ENCODE results near the gene RBMS2.

Gene RBMS2

DNA sequence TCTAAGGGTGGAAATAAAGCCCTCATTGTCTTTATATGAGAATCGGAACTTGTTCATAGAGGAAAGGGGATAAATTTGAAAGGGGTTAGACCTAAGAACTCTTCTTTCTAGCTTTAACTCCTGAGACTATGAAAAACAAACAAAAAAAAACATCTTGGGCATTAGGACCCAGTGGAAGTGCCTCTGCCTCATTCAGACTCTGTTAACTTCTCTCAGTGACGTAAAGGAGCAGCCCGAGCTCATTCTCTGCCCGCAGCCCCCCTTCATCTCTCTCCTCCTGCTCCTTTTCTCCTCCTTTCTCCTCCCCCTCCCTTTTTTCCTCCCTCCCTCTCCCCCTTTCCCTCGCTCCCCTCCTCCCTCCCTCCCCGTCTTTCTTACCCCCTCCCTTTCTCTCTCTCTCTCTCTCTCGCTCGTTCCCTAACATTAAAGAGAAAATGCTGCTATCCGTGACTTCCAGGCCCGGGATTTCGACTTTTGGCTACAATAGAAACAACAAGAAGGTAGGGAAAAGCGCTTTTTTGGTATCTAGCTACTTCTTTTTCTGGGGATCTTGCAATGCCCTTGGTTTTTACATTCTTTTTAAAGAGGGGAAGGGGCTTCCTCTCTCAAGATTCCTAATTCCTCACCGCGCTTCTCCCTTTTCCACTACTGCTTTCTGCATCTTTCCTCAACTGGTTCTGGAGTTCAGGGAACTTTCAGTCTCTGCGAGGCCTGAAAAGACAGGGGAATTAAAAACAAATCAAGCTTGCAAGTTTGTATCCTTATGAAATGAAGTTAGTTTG, at the start of gene RBMS2:
Gene RBMS2, plus strand, starts transcription at position 231 of the 782 bp plus-strand sequence. Its CDS starts 204 bp downstream, at position 435.
- Histone ChIP-seq H3K27ac (ENCODE audit: low read depth, low read length) (peak within 1 kb of the TSS; percentile 89), H3K4me3 (ENCODE audit: low read length) (peak within 1 kb of the TSS; percentile 81), H3K36me3 (ENCODE audit: control insufficient read depth, insufficient read depth, low read length) (no peaks in the 10 kb centered on the region), H3K27me3 (ENCODE audit: control insufficient read depth, insufficient read depth, low read length) (no peaks in the 10 kb centered on the region), H3K9ac (ENCODE audit: low read length) (peak within 1 kb of the TSS; percentile 86), H3K4me1 (ENCODE audit: control insufficient read depth, insufficient read depth, low read length) (peaks cover 12% of the 10 kb centered on the region)

- Histone ChIP-seq H3K4me1 (ENCODE audit: control insufficient read depth, insufficient read depth, low read length) (no peaks in the 10 kb centered on the region), H3K4me3 (ENCODE audit: low read length) (no peak overlapping the region), H3K36me3 (ENCODE audit: control insufficient read depth, insufficient read depth, low read length) (peaks cover 4% of the 10 kb centered on the region), H3K27ac (ENCODE audit: low read depth, low read length) (no peak overlapping the region), H3K27me3 (ENCODE audit: control insufficient read depth, insufficient read depth, low read length) (no peaks in the 10 kb centered on the region), H3K9ac (ENCODE audit: low read length) (no peak overlapping the region)
These were observed 47.2 kb upstream of the RBMS2 start for GRCh38 chr12:56474389-56474788.

DNA sequence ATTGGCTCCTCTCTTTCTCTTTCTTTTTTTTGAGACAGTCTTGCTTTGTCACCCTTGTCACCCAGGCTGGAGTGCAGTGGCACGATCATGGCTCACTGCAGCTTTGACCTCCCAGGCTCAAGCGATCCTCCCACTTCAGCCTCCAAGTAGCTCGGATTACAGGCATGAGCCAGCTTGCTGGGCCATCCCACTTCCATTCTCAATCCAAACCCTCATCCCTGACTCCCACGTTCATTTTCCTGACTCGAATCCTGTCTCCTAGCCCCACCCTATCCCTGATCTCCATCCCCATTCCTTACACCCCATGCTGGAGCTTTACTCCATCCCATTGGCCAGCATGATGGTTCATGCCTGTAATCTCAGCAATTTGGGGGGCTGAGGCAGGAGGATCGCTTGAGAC, 45.5 kb upstream of the RBMS2 start:
- H3K27me3 ChIP-seq (ENCODE audit: control insufficient read depth, insufficient read depth, low read length), result no peaks in the 10 kb centered on the region
- no peak overlapping the region for H3K9ac ChIP-seq (ENCODE audit: low read length)
- H3K4me3 ChIP-seq (ENCODE audit: low read length), result no peak overlapping the region
- no peaks in the 10 kb centered on the region for H3K4me1 ChIP-seq (ENCODE audit: control insufficient read depth, insufficient read depth, low read length)
- no peak overlapping the region for H3K27ac ChIP-seq (ENCODE audit: low read depth, low read length)
- H3K36me3 ChIP-seq (ENCODE audit: control insufficient read depth, insufficient read depth, low read length), result peaks cover 4% of the 10 kb centered on the region

DNA sequence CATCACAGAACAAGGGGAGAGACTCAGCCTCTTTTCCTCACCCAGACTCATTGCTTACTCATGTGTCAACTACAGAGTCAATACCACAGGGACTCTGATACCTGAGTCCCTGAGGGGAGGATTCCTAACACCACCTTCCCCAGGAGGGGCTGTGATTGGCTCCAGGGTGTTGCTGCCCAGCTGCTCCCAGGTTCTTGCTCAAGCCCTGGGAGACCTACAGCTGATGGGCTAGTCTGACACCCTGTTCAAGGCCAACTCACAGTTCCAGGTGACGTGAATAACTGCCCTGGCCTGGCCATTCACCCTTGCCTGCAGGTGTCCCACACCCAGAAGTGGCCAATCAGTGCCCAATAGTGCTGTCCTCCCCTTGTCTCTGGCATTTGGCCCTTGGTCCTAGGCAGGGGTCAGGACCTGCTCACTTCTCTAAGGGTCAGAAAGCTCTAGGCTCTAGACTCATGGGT, 44.6 kb upstream of the RBMS2 start:
- Histone ChIP-seq H3K4me1 (ENCODE audit: control insufficient read depth, insufficient read depth, low read length) (no peaks in the 10 kb centered on the region), H3K36me3 (ENCODE audit: control insufficient read depth, insufficient read depth, low read length) (peaks cover 4% of the 10 kb centered on the region), H3K27me3 (ENCODE audit: control insufficient read depth, insufficient read depth, low read length) (no peaks in the 10 kb centered on the region), H3K9ac (ENCODE audit: low read length) (no peak overlapping the region), H3K27ac (ENCODE audit: low read depth, low read length) (no peak overlapping the region), H3K4me3 (ENCODE audit: low read length) (no peak overlapping the region)

- H3K9ac ChIP-seq (ENCODE audit: low read length), result no peak overlapping the region
- H3K27ac ChIP-seq (ENCODE audit: low read depth, low read length), result no peak overlapping the region
- no peaks in the 10 kb centered on the region for H3K4me1 ChIP-seq (ENCODE audit: control insufficient read depth, insufficient read depth, low read length)
- peaks cover 4% of the 10 kb centered on the region for H3K36me3 ChIP-seq (ENCODE audit: control insufficient read depth, insufficient read depth, low read length)
- H3K27me3 ChIP-seq (ENCODE audit: control insufficient read depth, insufficient read depth, low read length), result no peaks in the 10 kb centered on the region
- H3K4me3 ChIP-seq (ENCODE audit: low read length), result no peak overlapping the region
These were observed 43.9 kb upstream of the RBMS2 start for GRCh38 chr12:56477521-56478225.

DNA sequence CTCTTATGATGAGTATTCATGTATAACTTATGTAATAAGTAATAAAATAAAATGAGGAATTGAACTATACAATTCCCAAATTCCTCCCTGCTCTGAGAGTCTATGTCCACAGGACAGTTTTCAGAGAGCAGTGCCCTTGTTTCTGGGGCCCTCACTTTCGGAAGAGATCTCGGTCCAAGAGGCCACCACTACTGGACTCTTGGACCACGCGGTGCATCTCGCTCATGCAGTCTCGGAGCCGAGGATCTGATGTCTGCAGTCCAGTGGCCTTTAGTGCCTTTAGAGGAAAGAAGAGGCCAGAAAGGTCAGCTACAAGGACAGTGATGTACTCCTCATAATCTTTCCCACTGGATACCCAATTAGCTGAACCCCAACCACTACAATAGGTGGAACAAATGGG, 42.0 kb upstream of the RBMS2 start:
- no peak overlapping the region for H3K27ac ChIP-seq (ENCODE audit: low read depth, low read length)
- no peak overlapping the region for H3K9ac ChIP-seq (ENCODE audit: low read length)
- H3K4me3 ChIP-seq (ENCODE audit: low read length), result no peak overlapping the region
- no peaks in the 10 kb centered on the region for H3K4me1 ChIP-seq (ENCODE audit: control insufficient read depth, insufficient read depth, low read length)
- no peaks in the 10 kb centered on the region for H3K27me3 ChIP-seq (ENCODE audit: control insufficient read depth, insufficient read depth, low read length)
- H3K36me3 ChIP-seq (ENCODE audit: control insufficient read depth, insufficient read depth, low read length), result peaks cover 4% of the 10 kb centered on the region

DNA sequence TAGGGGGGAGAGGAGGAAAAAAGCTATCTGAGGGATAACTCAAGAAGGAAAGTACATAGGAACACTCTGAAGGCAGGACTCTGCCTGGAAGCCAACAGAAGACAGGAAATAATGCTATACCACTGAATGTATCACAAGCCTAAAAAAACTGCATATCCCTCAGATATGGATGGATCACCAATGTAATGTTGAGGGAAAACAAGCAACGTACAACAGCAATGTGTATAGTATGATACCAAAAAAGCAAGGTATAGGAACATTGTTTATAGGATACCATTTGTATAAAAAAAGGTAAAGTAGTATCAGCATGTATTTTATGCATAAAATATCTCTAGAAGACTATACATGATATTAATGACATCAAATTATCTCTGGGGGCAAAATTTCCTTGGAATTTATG, 37.1 kb upstream of the RBMS2 start:
- Histone ChIP-seq H3K9ac (ENCODE audit: low read length) (no peak overlapping the region), H3K27me3 (ENCODE audit: control insufficient read depth, insufficient read depth, low read length) (no peaks in the 10 kb centered on the region), H3K27ac (ENCODE audit: low read depth, low read length) (no peak overlapping the region)

DNA sequence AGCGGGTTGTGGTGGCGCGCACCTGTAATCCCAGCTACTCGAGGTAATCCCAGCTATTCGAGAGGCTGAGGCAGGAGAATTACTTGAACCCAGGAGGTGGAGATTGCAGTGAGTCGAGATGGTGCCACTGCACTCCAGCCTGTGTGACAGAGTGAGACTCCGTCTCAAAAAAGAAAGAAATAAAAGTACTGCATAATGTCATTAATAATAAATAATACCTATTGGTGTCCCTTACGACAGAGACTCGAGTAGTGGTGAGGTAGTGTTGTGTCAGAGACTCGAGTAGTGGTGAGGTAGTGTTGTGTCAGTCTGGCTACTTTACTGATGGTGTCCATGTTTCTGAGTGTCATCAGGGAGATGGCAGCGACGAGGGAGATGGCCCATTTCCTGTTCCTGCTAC, 34.9 kb upstream of the RBMS2 start:
- no peaks in the 10 kb centered on the region for H3K36me3 ChIP-seq (ENCODE audit: control insufficient read depth, insufficient read depth, low read length)
- H3K4me1 ChIP-seq (ENCODE audit: control insufficient read depth, insufficient read depth, low read length), result peaks cover 2% of the 10 kb centered on the region
- no peak overlapping the region for H3K9ac ChIP-seq (ENCODE audit: low read length)
- H3K27me3 ChIP-seq (ENCODE audit: control insufficient read depth, insufficient read depth, low read length), result no peaks in the 10 kb centered on the region
- H3K4me3 ChIP-seq (ENCODE audit: low read length), result no peak overlapping the region
- no peak overlapping the region for H3K27ac ChIP-seq (ENCODE audit: low read depth, low read length)

More for the DNA sequence above, 37.1 kb upstream of the RBMS2 start:
- Histone ChIP-seq H3K4me3 (ENCODE audit: low read length) (no peak overlapping the region), H3K36me3 (ENCODE audit: control insufficient read depth, insufficient read depth, low read length) (no peaks in the 10 kb centered on the region), H3K4me1 (ENCODE audit: control insufficient read depth, insufficient read depth, low read length) (peaks cover 2% of the 10 kb centered on the region)

DNA sequence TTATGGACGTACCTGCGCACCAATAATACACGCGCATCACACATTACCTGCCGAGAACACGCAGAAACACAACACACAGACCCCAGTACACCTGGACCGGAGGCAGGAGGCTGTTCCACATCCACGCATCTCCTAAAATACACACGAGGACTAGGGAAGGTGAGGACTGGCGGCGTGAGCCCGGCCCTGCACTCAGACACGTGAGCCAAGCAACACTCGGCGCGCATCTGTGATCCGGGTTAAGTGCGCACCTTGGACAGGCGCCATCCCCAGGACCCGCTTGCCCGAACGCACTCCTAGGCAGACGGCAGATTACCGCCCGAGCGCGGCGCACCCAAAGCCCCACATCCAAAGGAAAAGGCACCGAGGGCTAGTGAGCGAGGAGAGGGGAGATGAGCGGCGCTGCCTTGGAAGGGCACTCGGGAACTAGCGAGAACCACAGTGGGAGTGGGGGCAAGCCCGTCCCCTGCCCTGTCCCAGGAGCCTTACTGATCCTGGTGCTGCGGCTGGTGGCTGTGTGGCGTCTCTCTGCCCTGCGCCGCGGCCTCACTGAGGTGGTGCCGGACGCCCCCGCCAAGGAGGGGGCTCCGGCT, 34.1 kb upstream of the RBMS2 start:
- peak overlapping the region; percentile 64 for H3K4me3 ChIP-seq (ENCODE audit: low read length)
- no peaks in the 10 kb centered on the region for H3K27me3 ChIP-seq (ENCODE audit: control insufficient read depth, insufficient read depth, low read length)
- no peaks in the 10 kb centered on the region for H3K36me3 ChIP-seq (ENCODE audit: control insufficient read depth, insufficient read depth, low read length)
- peaks cover 2% of the 10 kb centered on the region for H3K4me1 ChIP-seq (ENCODE audit: control insufficient read depth, insufficient read depth, low read length)
- peak overlapping the region; percentile 17 for H3K9ac ChIP-seq (ENCODE audit: low read length)
- H3K27ac ChIP-seq (ENCODE audit: low read depth, low read length), result no peak overlapping the region

DNA sequence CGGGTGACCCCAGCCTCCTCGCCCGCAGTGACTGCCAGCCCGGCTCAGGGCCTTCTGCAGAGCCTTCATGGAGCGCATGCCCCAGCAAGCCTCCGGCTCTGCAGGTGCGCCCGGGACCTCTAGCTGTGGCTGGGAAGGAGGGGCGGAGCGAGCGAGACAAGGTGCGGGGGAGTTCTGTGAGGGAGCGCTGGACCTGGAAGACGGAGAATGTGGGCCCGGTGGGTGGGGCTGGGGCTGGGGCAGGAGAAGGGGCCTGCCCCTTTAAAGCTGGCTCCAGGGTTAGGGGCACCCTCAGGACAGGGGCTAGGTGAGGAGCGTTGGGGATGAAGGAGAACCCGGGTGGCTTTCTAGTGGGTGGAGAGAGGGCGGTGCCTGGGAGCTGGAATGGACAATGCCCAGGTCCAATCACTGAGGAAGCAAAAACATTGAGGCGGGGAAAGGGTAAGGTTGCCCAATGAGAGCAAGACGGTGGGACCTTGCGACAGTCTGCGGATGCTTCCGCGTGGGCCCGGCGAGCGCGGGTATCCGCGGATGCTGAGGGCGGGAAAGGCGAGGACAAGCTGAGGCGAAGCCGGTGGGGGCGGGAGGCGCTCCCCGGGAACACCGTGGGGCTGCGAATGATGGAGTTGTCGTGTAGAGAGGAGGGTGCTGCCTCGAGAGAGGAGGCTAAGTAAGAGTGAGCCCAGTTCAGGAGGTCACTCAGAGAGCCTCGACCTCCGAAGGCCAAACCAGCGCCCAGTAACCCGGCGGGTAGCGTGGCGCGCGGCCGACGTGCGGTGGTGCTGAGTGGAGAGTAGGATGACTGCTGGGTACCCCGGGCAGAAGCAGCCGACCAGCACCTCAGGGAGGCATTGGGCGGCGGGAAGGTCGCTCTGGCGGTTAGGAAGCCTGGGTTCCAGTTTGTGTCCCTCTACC, 33.3 kb upstream of the RBMS2 start, which contains the start of gene GLS2:
Gene GLS2, minus strand, starts transcription at position 121 of the 915 bp plus-strand sequence. Its CDS starts 43 bp downstream, at position 78.
- Histone ChIP-seq H3K9ac (ENCODE audit: low read length) (peak within 1 kb of the TSS; percentile 17), H3K36me3 (ENCODE audit: control insufficient read depth, insufficient read depth, low read length) (no peaks in the 10 kb centered on the region), H3K27ac (ENCODE audit: low read depth, low read length) (no peak within 1 kb of the TSS), H3K4me3 (ENCODE audit: low read length) (peak within 1 kb of the TSS; percentile 64), H3K4me1 (ENCODE audit: control insufficient read depth, insufficient read depth, low read length) (peaks cover 2% of the 10 kb centered on the region), H3K27me3 (ENCODE audit: control insufficient read depth, insufficient read depth, low read length) (no peaks in the 10 kb centered on the region)

- H3K36me3 ChIP-seq (ENCODE audit: control insufficient read depth, insufficient read depth, low read length), result no peaks in the 10 kb centered on the region
- no peak overlapping the region for H3K9ac ChIP-seq (ENCODE audit: low read length)
- H3K4me1 ChIP-seq (ENCODE audit: control insufficient read depth, insufficient read depth, low read length), result peaks cover 2% of the 10 kb centered on the region
- H3K4me3 ChIP-seq (ENCODE audit: low read length), result no peak overlapping the region
- no peak overlapping the region for H3K27ac ChIP-seq (ENCODE audit: low read depth, low read length)
- H3K27me3 ChIP-seq (ENCODE audit: control insufficient read depth, insufficient read depth, low read length), result no peaks in the 10 kb centered on the region
These were observed 31.3 kb upstream of the RBMS2 start for GRCh38 chr12:56490360-56490759.

All from rectal smooth muscle tissue (tissue), 1 donor.